ENCODE data around the gene RYR2.

DNA sequence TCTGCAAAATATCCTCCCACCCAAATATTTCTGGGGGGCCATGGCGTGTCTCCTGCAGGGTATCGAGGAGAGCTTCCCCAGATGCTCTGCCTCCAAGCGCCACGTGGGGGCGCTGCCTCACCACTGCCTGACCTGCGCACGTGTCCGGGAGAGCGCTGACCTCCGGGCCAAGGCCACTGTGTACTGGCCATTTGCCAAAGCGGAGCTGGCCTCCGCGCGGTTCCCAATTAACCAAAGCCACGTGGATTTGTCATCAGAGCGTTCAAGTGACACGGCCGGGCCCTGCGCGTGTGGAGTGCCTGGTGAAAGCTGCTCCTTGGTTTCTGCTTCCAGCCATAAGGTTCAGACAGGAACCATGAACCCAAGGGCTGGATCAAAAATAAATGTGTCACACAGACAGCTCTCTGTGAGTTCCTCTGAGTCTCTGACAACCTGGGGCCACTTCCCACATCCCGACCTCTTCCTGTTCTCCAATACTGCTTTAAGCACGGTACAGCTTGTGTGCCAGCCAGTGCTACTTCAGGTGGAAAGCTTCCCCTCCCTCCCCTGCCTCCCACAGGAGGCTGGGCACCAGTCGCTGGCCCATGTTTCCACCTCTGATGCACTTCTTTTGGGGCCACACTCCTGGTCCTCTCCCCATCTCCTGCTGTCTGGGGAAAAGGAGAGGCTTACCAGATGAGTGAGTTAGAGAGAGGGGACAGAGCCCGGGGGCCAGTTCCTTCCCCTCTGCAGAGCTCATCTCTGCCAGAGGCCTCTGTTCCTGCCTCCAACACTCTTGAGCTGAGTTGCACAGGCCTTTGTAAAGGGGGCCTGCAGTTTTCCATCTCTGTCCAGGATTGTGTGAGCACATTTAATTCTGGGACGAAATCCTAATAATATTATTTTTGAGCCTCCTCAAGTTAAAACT is 822.6 kb downstream of the RYR2 start:
- TF ChIP-seq CTCF (IDR thresholded peaks at IDR 0.05) (peak; percentile 12 to 64 (median 45)), POLR2A (IDR thresholded peaks at IDR 0.05) (no peak), POLR2AphosphoS5 (IDR thresholded peaks at IDR 0.05) (no peak)

All from breast epithelium (tissue), 3 donors.